Parathyroid adenoma (tissue), 2 donors: Measurements from ENCODE around the gene MTHFD2.
"Not testable (repeated sequence)": the region's sequence is repeated elsewhere in the genome, so short reads cannot be mapped to it uniquely, and the experiment has no call there.

Experiments used
- H2AFZ ChIP-seq: fragments of 300-600 bp; sonication (generic); one replicate; pipeline ENCODE4 v1.7.0; 2017; ENCODE audit warnings: antibody characterized with exemption, mild to moderate bottlenecking
- H3K27ac ChIP-seq: fragments of 300-600 bp; sonication (generic); one replicate; pipeline ENCODE4 v1.7.0; 2017
- H3K27me3 ChIP-seq: fragments of 300-600 bp; sonication (generic); one replicate; pipeline ENCODE4 v1.7.0; 2017; ENCODE audit warnings: low read length; ENCODE audit not compliant: control insufficient read depth, insufficient read depth
- H3K36me3 ChIP-seq: fragments of 300-600 bp; sonication (generic); one replicate; pipeline ENCODE4 v1.7.0; 2017; ENCODE audit warnings: low read length; ENCODE audit not compliant: control insufficient read depth, insufficient read depth
- H3K4me1 ChIP-seq: fragments of 300-600 bp; sonication (generic); one replicate; pipeline ENCODE4 v1.7.0; 2017; ENCODE audit warnings: control low read depth
- H3K4me2 ChIP-seq: fragments of 300-600 bp; sonication (generic); one replicate; pipeline ENCODE4 v1.7.0; 2017; ENCODE audit warnings: low read length
- H3K4me3 ChIP-seq: fragments of 300-600 bp; sonication (generic); one replicate; pipeline ENCODE4 v1.7.0; 2017; ENCODE audit warnings: low read depth, low read length
- H3K79me2 ChIP-seq: fragments of 300-600 bp; sonication (generic); one replicate; pipeline ENCODE4 v1.7.0; 2017; ENCODE audit warnings: control low read depth
- H3K9ac ChIP-seq: fragments of 300-600 bp; sonication (generic); one replicate; pipeline ENCODE4 v1.7.0; 2017; ENCODE audit warnings: mild to moderate bottlenecking
- H3K9me3 ChIP-seq: fragments of 300-600 bp; sonication (generic); one replicate; pipeline ENCODE4 v1.7.0; 2017; ENCODE audit warnings: low read length; ENCODE audit not compliant: control insufficient read depth
- CTCF ChIP-seq: fragments of 300-600 bp; sonication (generic); IDR thresholded peaks from one replicate; pipeline ENCODE4 v1.7.0; 2017; ENCODE audit warnings: antibody characterized with exemption, mild to moderate bottlenecking
- donor health status: primary hyperparathyroidism.

The MTHFD2 gene

GRCh38 chr2:74228772-74229171 is 30.4 kb downstream of the MTHFD2 start:
- no peaks in the 10 kb centered on the region for H3K36me3 ChIP-seq
- no peaks in the 10 kb centered on the region for H3K27me3 ChIP-seq
- H3K9me3 ChIP-seq = no peaks in the 10 kb centered on the region
- no peak for TF ChIP-seq CTCF
- no peak overlapping the region for H3K27ac ChIP-seq
- no peaks in the 10 kb centered on the region for H3K4me1 ChIP-seq
- no peak overlapping the region for H3K9ac ChIP-seq
- H3K4me2 ChIP-seq = no peak overlapping the region
- H2AFZ ChIP-seq = no peak overlapping the region
- H3K4me3 ChIP-seq = no peak overlapping the region
- H3K79me2 ChIP-seq = no peaks in the 10 kb centered on the region

GRCh38 chr2:74229865-74230264 is 31.4 kb downstream of the MTHFD2 start:
- H3K4me1 ChIP-seq, H3K27me3 ChIP-seq, H3K4me3 ChIP-seq, H3K4me2 ChIP-seq, H3K27ac ChIP-seq, H3K9ac ChIP-seq, H3K36me3 ChIP-seq, H2AFZ ChIP-seq, H3K9me3 ChIP-seq, H3K79me2 ChIP-seq: not testable (repeated sequence)

- Histone ChIP-seq H3K9me3 (no peaks in the 10 kb centered on the region), H3K36me3 (no peaks in the 10 kb centered on the region), H2AFZ (no peak overlapping the region), H3K9ac (no peak overlapping the region), H3K4me2 (no peak overlapping the region), H3K27ac (no peak overlapping the region), H3K4me3 (no peak overlapping the region), H3K27me3 (no peaks in the 10 kb centered on the region), H3K4me1 (no peaks in the 10 kb centered on the region), H3K79me2 (no peaks in the 10 kb centered on the region)
- no peak for TF ChIP-seq CTCF
These were observed 34.0 kb downstream of the MTHFD2 start for GRCh38 chr2:74232426-74232825.

- no peaks in the 10 kb centered on the region for H3K79me2 ChIP-seq
- no peak overlapping the region for H3K9ac ChIP-seq
- H2AFZ ChIP-seq = no peak overlapping the region
- no peak for TF ChIP-seq CTCF
- H3K4me2 ChIP-seq = no peak overlapping the region
- H3K9me3 ChIP-seq = no peaks in the 10 kb centered on the region
- no peaks in the 10 kb centered on the region for H3K36me3 ChIP-seq
- no peaks in the 10 kb centered on the region for H3K27me3 ChIP-seq
- H3K4me1 ChIP-seq = no peaks in the 10 kb centered on the region
- no peak overlapping the region for H3K27ac ChIP-seq
- no peak overlapping the region for H3K4me3 ChIP-seq
These were observed 35.2 kb downstream of the MTHFD2 start for GRCh38 chr2:74233648-74234047.

- no peak overlapping the region for H3K4me2 ChIP-seq
- no peaks in the 10 kb centered on the region for H3K36me3 ChIP-seq
- H3K27me3 ChIP-seq = no peaks in the 10 kb centered on the region
- no peaks in the 10 kb centered on the region for H3K9me3 ChIP-seq
- H3K9ac ChIP-seq = no peak overlapping the region
- no peaks in the 10 kb centered on the region for H3K4me1 ChIP-seq
- H3K79me2 ChIP-seq = no peaks in the 10 kb centered on the region
- no peak overlapping the region for H2AFZ ChIP-seq
- TF ChIP-seq CTCF = no peak
- no peak overlapping the region for H3K4me3 ChIP-seq
- no peak overlapping the region for H3K27ac ChIP-seq
These were observed 36.6 kb downstream of the MTHFD2 start for GRCh38 chr2:74235041-74235440.
